Fibroblast of villous mesenchyme (primary cell): ENCODE measurements around the gene MED15. TPM values are rescaled to one million over a fixed set of nuclear protein-coding genes. Genes with fewer than 3 reads are reported as not detected.

Source experiments
- DNase-seq: peaks from one replicate; pipeline ENCODE4 v3.0.0-alpha.2; 2010; ENCODE audit warnings: low read depth
- H3K4me3 ChIP-seq: 2 replicates; pipeline ENCODE4 v1.5.1; 2011; ENCODE audit warnings: low read depth, mild to moderate bottlenecking, low read length
- CTCF ChIP-seq: IDR thresholded peaks from 2 replicates; pipeline ENCODE4 v1.5.1; 2012; ENCODE audit warnings: low read depth, mild to moderate bottlenecking, low read length; ENCODE audit not compliant: insufficient read depth
- total RNA-seq: library from RNA; depleted of rRNA; stranded (reverse); fragments of >200 nt; gene quantifications from 2 replicates; pipeline ENCODE4 v1.2.3, GENCODE V29; 2012

The MED15 gene
- total RNA-seq, 1 donor, result 51.0 TPM

- TF ChIP-seq CTCF, result no peak
- no peak for DNase-seq
- no peak overlapping the region for H3K4me3 ChIP-seq
Measured at GRCh38 chr22:20578707-20579106, 71.3 kb downstream of the MED15 start.

- TF ChIP-seq CTCF, result no peak
- DNase-seq, result no peak
- H3K4me3 ChIP-seq, result no peak overlapping the region
Measured at GRCh38 chr22:20579273-20580120, 72.1 kb downstream of the MED15 start.

- H3K4me3 ChIP-seq, result no peak overlapping the region
- TF ChIP-seq CTCF, result no peak
- DNase-seq, result no peak
Measured at GRCh38 chr22:20580179-20580578, 72.8 kb downstream of the MED15 start.

GRCh38 chr22:20580611-20581502 lies 73.4 kb downstream of the MED15 start:
- TF ChIP-seq CTCF, result no peak
- H3K4me3 ChIP-seq, result no peak overlapping the region
- no peak for DNase-seq

- TF ChIP-seq CTCF, result no peak
- no peak overlapping the region for H3K4me3 ChIP-seq
- DNase-seq, result no peak
Measured at GRCh38 chr22:20581503-20582170, 74.2 kb downstream of the MED15 start.

GRCh38 chr22:20582171-20582511 lies 74.7 kb downstream of the MED15 start:
- no peak for TF ChIP-seq CTCF
- DNase-seq, result no peak
- no peak overlapping the region for H3K4me3 ChIP-seq
